ENCODE measurements around the gene CSNK1G1.
"Not testable (repeated sequence)": the region's sequence is repeated elsewhere in the genome, so short reads cannot be mapped to it uniquely, and the experiment has no call there.

The CSNK1G1 gene

DNA sequence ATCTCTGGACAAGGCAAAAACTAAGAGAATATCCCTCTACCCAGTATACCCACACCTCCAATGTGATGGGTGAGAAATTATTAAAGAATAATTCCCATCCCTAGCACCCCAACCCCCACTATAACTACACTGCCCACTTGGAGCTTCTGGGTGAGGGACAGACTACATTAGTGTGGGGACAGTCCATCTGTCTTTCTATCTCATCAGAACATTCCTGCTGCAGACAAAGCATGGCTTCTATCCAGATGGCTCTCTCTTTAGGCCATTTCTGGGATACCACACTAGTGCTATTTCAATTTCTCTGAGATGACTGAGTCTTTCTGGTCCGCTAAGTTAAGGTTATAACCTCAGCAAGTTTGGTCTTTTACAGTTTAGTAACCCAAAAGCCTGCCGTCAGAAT lies 6.6 kb downstream of the CSNK1G1 start:
- DNase-seq (ENCODE audit: low spot score) = no peak

DNA sequence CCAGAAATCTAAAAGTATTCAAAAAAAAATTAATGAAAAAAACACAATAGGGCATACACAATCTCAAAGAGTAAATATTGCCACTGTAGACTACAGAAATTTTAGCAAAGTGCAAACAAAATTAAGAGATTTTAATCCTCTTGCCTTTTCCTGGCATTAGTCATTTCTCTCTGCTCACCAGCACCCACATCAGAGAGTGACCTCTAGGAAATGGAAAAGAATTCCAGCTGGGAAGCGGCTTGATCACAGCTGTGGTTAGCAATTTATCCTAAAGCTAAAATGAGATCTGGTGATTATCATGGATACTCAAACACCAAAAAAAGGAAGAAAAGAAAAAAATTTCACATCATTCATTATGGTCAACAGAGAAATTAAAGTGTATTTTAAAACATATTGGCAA lies 7.5 kb downstream of the CSNK1G1 start:
- DNase-seq (ENCODE audit: low spot score) = no peak

DNA sequence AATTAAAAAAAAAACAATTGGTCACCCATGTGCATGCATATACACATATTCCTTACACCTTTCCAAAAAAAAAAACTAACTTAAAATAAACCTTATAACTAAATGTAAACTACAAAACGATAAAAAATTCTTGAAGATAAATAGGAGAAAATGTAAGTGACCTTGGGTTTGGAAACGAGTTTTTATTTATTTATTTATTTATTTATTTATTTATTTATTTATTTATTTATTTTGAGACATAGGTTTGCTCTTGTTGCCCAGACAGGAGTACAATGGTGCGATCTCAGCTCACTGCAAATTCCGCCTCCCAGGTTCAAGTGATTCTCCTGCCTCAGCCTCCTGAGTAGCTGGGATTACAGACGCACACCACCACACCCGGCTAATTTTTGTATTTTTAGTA lies 9.7 kb downstream of the CSNK1G1 start:
- not testable (repeated sequence) for DNase-seq (ENCODE audit: low spot score)

DNA sequence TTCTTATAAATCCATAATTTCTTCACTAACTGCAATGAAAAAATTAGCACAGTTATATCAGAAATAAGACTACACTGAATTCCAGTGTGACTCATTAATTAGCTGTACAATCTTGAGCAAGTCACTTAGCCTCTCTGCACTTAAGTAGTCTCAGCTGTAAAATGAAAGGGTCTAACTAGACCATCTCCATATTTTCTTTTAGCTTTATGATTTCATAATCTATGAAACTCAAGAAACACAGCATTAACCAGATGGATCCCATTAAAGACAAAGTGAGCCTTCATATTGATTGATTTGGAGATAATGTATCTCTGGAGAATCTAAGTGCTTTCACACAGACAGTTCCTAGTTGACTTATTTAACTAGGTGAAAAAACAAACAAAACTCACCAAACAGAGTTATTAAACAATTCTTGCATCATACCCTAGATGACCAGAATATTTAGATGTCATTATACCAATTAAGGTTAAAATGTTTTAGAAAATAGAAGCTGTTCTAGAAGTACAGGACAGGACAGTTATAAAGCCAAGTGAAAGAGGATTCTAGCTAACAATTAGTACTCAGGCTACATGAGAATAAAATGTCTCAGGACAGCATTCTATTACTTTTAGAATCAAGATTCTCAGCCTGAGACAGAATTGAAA lies 11.2 kb downstream of the CSNK1G1 start:
- DNase-seq (ENCODE audit: low spot score) = no peak

DNA sequence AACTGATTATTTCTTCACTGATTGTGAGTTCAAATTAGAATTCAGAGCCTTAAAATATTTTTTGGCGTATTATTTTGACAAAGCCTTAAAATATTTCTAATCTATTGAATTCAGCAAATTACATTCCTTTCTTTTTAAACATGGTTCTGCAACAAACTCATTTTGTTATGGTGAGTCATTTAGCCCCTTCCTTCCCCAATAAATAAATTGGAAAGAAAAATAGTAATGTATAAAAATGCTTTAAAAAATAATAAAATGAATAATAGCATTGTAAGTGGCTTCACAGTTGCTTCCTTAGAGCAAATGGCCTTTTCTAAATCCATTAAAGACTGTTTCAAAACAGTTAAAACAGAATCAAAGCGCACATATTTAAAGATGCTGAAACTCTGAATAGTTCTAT lies 12.1 kb downstream of the CSNK1G1 start:
- DNase-seq (ENCODE audit: low spot score) = no peak

DNA sequence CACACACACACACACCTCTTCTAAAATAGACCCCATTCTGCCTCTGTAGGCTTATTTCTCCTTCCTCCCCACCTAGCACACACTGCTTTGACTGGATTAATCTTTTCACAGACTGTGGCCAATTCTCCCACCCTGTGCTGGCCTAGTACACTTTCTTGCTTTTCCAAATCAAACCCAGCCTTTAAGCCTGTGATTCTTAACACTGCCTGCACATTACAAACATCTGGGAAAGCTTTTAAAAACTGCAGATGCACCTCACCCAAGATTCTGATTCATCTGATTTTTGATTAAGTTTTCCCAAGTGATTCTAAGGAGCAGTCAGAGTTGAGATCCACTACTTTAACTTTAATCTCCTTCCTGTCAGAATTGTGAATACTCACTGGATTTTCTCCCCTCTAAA lies 12.8 kb downstream of the CSNK1G1 start:
- DNase-seq (ENCODE audit: low spot score) = no peak

DNA sequence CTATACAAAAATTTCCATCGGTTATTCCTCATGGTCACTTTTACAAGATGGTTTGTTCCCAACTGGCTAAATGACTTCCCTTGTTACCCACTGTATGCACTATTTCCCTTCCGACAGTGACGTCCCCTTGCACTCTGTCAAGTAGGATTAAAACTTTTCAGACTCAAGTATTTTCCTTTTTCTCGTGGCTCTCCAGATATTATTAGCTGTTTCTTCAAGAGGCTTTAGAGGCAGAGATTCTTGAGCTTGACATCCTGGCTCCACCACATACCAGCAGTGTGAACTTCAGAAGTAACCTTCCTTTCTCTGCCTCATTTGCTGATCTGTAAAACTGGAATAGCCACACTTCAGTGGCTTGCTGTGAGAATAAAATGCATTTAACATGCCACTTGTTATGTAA lies 14.0 kb downstream of the CSNK1G1 start:
- no peak for DNase-seq (ENCODE audit: low spot score)

DNA sequence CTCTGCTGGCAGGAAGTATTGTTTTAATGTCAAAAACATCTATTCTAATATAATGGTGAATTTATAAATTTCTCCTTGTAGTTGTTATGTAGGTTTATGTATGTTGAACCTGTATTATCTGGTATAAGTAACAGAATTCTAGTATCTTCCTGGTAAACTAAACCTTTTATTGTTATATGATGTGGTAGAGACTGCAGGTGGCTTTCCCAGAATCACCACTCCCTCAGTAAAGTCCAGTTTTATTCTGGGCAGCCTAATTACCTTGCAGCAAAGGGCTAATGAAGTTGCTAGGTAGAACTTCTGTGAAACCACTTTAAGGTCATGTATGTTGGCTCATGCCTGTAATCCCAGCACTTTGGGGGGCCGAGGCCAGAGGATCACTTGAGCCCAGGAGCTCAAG lies 15.6 kb downstream of the CSNK1G1 start:
- no peak for DNase-seq (ENCODE audit: low spot score)

DNA sequence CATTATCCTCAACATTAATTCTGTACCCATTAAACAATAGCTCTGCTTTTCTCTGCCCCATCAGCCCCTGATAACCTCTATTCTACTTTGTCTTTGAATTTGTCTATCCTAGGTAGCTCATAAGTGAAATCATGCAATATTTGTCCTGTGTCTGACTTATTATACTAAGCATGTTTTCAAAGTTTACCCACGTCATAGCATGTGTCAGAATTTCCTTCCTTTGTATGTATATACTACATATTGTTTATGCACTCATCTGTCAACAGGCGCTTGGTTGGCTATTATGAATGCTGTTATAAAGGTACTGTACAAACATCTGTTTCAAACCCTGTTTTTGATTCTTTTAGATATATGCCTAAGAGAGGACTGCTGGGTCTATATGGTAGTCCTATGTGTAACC lies 18.2 kb downstream of the CSNK1G1 start:
- no peak for DNase-seq (ENCODE audit: low spot score)

DNA sequence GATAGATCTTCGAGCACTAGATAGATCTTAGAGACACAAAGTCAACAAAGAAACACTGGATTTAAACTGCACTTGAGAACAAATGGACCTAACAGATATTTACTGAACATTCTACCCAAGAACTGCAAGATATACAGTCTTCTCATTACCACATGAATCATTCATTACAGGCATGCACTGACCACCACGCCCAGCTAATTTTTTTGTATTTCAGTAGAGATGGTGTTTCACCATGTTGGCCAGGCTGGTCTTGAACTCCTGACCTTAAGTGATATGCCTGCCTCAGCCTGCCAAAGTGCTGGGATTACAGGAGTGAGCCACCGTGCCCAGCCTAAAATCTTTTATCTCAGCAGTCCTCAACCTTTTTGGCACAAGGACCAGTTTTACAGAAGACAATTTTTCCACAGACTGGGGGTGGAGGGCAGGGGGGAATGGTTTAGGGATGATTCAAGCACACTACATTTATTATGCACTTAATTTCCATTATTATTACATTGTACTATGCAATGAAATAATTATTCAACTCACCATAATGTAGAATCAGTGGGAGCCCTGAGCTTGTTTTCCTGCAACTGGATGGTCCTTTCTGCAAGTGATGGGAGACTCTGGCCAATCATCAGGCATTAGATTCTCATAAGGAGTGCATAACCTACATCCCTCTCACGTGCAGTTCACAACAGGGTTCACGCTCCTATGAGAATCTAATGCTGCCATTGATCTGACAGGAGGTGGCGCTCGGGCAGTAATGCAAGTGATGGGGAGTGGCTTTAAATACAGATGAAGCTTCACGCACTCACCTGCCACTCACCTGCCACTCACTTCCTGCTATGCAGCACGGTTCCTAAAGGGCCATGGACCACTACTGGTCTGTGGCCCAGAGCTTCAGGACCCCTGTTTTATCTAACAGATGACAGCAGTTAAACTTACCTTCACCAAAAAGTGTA lies 21.7 kb downstream of the CSNK1G1 start:
- DNase-seq (ENCODE audit: low spot score) = no peak

DNA sequence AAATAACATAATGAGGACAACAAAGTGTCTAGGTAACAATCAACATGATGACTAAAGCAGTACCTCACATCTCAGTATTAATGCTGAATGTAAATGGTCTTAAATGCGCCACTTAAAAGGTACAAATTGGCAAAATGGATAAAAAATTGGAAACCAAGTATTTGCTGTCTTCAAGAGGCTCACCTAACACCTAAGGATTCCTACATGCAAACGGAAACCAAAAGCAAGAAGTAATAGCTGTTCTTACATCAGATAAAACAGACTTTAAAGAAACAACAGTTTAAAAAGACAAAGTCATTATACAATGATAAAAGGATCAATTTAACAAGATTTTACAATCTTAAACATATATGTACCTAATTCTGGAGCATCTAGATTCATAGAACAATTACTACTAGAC lies 22.5 kb downstream of the CSNK1G1 start:
- DNase-seq (ENCODE audit: low spot score) = no peak

DNA sequence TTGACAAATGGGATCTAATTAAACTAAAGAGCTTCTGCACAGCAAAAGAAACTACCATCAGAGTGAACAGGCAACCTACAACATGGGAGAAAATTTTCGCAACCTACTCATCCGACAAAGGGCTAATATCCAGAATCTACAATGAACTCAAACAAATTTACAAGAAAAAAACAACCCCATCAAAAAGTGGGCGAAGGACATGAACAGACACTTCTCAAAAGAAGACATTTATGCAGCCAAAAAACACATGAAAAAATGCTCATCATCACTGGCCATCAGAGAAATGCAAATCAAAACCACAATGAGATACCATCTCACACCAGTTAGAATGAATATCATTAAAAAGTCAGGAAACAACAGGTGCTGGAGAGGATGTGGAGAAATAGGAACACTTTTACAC lies 24.3 kb downstream of the CSNK1G1 start:
- DNase-seq (ENCODE audit: low spot score) = not testable (repeated sequence)

DNA sequence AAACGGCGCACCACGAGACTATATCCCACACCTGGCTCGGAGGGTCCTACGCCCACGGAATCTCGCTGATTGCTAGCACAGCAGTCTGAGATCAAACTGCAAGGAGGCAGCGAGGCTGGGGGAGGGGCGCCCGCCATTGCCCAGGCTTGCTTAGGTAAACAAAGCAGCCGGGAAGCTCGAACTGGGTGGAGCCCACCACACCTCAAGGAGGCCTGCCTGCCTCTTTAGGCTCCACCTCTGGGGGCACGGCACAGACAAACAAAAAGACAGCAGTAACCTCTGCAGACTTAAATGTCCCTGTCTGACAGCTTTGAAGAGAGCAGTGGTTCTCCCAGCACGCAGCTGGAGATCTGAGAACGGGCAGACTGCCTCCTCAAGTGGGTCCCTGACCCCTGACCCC lies 29.0 kb downstream of the CSNK1G1 start:
- not testable (repeated sequence) for DNase-seq (ENCODE audit: low spot score)

DNA sequence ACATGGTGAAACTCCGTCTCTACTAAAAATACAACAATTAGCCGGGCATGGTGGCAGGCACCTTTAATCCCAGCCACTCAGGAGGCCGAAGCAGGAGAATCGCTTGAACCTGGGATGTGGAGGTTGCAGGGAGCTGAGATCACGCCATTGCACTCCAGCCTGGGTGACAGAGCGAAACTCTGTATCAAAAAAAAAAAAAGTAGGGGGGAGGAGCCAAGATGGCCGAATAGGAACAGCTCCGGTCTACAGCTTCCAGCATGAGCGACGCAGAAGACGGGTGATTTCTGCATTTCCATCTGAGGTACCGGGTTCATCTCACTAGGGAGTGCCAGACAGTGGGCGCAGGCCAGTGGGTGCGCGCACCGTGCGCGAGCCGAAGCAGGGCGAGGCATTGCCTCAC lies 29.5 kb downstream of the CSNK1G1 start:
- not testable (repeated sequence) for DNase-seq (ENCODE audit: low spot score)

DNA sequence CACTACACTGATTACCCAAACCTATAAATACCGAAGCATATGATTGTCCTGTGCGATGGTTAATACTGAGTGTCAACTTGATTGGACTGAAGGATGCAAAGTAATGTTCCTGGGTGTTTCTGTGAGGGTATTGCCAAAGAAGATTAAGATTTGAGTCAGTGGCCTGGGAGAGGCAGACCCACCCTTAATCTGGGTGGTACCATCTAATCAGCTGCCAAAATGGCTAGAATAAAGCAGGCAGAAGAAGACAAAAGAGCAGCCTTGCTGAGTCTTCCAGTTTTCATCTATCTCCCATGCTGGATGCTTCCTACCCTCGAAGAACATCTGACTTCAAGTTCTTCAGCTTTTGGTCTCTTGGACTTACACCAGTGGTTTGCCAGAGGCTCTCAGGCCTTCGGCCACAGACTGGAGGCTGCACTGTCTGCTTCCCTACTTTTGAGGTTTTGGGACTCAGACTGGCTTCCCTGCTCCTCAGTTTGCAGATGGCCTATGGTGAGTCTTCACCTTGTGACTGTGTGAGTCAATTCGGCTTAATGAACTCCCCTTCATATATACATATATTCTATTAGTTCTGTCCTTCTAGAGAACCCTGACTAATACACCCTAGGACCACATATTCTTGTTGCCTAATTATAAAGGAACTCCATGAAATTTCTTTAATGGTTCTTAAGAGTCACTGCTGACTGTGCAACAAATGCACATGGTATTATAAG lies 31.7 kb downstream of the CSNK1G1 start:
- no peak for DNase-seq (ENCODE audit: low spot score)

DNA sequence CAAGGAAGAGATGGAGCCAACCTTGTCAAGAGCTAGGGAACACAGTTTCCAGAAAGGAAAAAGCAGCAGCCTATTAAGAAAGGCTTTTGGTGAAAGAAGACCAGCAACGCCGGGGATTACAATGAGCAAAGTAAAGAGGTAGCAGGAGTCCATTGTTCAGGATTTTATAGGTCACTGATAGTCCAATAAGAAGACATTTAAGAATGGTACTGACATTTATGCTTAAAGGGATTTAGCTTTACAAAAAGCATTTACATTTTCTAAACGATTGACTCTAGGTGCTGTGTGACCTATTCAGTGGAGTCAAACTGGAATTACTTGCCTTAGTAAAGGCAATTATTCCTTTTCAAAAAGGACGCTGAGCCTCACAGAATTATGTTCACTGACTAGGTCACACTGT lies 40.8 kb downstream of the CSNK1G1 start:
- DNase-seq (ENCODE audit: low spot score) = no peak

DNA sequence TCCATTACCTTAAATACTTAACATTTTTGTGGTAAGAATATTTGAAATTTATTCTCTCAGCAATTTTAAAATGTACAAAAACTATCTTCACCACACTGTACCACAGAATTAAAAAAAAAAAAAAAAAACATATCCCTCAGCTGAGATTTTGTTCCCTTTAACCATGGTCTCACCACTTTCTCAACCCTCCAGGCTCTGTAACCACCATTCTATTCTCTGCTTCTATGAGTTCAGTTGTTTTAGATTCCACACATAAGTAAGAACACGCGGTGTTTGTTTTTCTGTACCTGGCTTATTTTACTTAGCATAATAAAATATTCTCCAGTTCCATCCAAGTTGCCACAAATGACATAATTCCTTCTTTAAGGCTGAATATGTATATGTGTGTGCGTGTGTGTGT lies 41.5 kb downstream of the CSNK1G1 start:
- DNase-seq (ENCODE audit: low spot score) = no peak

DNA sequence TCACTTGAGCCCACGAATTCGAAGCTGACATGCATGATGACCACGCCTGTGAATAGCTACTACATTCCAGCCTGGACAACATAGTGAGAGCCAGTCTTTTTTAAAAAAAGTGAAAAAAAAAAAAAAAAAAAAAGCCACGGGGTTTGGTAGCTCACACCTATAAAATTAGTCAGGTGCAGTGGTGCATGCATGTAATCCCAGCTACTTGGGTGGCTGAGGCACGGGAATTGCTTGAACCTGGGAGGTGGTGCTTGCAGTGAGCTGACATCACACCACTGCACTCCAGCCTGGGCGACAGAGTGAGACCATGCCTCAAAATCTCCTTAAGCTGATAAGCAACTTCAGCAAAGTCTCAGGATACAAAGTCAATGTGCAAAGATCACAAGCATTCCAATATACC lies 44.4 kb downstream of the CSNK1G1 start:
- no peak for DNase-seq (ENCODE audit: low spot score)

DNA sequence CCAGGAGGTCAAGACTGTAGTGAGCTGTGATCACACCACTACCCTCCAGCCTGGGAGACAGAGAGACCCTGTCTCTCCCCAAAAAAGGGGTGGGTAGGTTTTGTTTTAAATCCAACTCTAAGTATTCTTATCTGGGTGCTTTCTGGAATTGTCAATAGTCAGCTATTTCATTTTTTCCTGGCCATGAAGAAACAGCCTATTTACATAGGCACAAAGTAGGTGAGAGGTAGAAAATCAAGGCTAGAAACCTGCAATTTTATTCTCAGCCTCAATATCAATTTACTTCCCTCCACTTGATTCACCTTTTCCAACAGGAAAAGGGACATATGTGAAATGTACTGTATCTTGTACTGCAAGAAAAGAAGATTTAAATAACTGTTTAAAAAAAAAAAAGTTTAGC lies 45.9 kb downstream of the CSNK1G1 start:
- no peak for DNase-seq (ENCODE audit: low spot score)

DNA sequence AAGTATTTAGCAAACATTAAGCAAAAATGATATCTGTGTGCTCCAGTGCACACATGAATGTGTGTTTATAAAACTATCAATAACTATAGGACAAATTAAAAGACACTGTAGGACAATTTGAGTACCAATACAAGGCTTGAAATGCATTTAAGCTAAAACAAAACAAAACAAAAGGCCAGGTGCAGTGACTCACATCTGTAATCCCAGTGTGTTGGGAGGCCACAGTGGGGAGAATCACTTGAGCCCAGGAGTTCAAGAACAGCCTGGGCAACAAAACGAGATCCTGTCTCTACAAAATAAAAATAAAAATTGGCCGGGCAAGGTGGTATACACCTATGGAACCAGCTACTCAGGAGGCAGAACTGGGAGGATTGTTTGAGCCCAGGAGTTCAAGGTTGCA lies 50.7 kb downstream of the CSNK1G1 start:
- no peak for DNase-seq (ENCODE audit: low spot score)

DNA sequence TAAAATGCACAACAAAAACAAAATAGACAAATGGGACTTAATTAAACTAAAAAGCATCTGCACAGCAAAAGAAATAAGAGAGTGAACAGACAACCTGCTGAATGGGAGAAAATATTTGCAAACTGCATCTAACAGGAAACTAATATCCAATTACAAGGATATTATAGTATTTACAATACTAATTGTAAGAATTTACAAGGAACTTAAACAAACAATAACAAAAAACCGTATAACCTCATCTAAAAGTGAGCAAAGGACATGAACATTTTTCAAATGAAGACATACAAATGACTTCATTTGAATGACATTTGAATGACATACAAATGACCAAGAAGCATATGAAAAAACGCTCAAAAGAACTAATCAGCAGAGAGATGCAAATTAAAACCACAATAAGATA lies 66.4 kb downstream of the CSNK1G1 start:
- DNase-seq (ENCODE audit: low spot score) = no peak

DNA sequence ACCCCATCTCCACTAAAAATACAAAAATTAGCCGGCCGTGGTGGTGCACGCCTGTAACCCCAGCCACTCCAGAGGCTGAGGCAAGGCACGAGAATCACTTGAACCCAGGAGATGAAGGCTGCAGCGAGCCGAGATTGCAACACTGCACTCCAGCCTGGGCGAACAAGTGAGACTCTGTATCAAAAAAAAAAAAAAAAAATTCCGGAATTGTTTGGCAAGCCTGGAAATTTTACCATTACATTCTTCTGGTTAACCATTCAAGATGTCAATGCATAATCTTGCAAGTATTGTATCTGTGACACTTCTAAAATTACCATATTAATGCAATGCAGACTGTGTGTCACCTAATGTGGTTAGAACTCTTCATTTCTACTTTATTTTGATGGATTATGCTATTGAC lies 67.0 kb downstream of the CSNK1G1 start:
- DNase-seq (ENCODE audit: low spot score) = no peak

DNA sequence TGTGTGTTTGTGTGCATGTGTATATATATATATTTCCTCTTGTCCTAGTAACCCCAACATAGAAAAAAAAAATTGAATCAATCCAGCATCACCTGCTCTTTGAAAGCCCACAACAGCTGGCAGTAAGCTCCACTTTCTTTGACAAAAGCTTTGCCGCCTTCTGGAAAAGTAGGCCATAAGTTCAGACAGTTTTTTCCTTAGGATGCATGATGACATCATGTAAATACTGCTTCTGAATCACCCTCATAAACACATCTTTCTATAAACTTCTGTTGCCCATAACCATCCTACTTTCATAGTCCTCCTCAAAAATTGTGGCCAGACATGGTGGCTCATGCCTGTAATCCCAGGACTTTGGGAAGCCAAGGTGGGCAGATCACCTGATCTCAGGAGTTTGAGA lies 67.4 kb downstream of the CSNK1G1 start:
- DNase-seq (ENCODE audit: low spot score) = peak; percentile 9

All from AG08396 (cell line).